ENCODE data around the gene KLHL6.
"Not testable (repeated sequence)": the region's sequence is repeated elsewhere in the genome, so short reads cannot be mapped to it uniquely, and the experiment has no call there.

KLHL6 gene

DNA sequence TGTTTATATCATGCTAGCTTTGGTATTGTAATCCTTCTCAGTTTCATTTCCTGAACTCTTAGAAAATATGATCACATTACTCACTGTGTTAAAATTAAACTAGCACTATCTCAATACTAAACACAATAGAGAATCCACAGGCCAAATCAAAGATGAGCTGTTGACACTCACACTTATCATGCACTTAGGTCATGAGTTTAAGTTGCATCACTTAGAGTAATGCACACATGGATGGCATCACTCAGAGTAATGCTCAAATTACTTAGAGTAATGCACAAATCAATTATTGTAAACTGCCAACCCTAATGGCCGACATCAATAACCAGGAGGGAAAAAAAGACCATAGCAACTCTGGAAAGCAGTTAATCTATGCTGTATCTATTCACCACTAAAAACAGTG, 87.1 kb downstream of the KLHL6 start:
- TF ChIP-seq, protein P1, sequence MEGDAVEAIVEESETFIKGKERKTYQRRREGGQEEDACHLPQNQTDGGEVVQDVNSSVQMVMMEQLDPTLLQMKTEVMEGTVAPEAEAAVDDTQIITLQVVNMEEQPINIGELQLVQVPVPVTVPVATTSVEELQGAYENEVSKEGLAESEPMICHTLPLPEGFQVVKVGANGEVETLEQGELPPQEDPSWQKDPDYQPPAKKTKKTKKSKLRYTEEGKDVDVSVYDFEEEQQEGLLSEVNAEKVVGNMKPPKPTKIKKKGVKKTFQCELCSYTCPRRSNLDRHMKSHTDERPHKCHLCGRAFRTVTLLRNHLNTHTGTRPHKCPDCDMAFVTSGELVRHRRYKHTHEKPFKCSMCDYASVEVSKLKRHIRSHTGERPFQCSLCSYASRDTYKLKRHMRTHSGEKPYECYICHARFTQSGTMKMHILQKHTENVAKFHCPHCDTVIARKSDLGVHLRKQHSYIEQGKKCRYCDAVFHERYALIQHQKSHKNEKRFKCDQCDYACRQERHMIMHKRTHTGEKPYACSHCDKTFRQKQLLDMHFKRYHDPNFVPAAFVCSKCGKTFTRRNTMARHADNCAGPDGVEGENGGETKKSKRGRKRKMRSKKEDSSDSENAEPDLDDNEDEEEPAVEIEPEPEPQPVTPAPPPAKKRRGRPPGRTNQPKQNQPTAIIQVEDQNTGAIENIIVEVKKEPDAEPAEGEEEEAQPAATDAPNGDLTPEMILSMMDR (IDR thresholded peaks at IDR 0.05; ENCODE audit: low read depth, low read length), result no peak
- no peak overlapping the region for H3K4me3 ChIP-seq (ENCODE audit: low read depth, low read length)

DNA sequence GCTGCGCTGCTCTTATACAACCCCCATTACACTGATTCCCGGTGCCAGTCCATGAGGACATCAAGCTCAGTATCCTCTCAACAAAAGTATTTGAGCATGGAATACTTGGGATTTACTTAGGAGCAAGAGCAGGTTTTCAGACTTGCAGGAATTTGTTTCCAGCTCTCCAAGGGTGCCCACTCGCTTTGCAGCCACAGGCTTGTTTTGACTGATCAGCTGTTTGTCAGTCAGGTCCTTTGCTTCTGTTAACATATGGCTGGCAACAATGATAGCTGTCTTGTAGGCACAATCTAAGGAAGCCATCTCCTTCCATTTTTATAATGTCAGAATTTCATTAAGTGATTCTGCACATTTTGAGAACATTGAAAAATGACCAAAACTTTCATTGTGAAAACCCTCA, 88.9 kb downstream of the KLHL6 start:
- TF ChIP-seq, protein P1 (IDR thresholded peaks at IDR 0.05; ENCODE audit: low read depth, low read length), result no peak
- H3K4me3 ChIP-seq (ENCODE audit: low read depth, low read length), result no peak overlapping the region

DNA sequence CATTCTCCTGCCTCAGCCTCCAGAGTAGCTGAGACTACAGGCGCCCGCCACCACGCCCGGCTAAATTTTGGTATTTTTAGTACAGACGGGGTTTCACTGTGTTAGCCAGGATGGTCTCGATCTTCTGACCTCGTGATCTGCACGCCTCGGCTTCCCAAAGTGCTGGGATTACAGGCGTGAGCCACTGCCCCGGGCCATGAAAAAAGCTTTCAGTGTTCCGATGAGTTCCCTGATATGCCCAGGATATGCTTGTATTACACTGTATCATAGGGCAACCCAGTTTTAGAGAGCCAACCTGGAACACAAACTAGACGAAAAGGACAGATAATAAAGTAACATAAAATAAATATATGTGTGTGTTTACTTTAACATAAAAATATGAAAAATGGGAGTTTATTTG, 89.8 kb downstream of the KLHL6 start:
- H3K4me3 ChIP-seq (ENCODE audit: low read depth, low read length), result not testable (repeated sequence)

DNA sequence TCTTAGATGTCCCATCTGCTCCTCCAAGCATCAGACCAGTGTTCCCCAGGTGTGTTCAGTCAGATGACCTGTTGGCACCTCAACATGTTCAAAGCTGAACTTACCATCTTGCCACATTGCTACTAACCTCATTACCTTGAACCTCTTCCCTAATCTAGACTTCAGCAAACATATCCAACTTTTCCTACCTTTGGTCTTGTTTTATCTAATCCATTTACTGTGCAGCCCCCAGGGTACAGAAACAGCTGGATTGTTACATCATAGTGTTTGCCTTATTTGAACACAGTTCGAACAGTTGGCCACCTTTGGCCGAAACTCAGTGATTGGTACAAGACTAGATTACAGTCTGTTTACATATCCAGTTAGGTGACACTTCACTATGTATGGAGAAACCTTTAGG, 91.0 kb downstream of the KLHL6 start:
- H3K4me3 ChIP-seq (ENCODE audit: low read depth, low read length), result no peak overlapping the region
- TF ChIP-seq, protein P1 (IDR thresholded peaks at IDR 0.05; ENCODE audit: low read depth, low read length), result no peak

DNA sequence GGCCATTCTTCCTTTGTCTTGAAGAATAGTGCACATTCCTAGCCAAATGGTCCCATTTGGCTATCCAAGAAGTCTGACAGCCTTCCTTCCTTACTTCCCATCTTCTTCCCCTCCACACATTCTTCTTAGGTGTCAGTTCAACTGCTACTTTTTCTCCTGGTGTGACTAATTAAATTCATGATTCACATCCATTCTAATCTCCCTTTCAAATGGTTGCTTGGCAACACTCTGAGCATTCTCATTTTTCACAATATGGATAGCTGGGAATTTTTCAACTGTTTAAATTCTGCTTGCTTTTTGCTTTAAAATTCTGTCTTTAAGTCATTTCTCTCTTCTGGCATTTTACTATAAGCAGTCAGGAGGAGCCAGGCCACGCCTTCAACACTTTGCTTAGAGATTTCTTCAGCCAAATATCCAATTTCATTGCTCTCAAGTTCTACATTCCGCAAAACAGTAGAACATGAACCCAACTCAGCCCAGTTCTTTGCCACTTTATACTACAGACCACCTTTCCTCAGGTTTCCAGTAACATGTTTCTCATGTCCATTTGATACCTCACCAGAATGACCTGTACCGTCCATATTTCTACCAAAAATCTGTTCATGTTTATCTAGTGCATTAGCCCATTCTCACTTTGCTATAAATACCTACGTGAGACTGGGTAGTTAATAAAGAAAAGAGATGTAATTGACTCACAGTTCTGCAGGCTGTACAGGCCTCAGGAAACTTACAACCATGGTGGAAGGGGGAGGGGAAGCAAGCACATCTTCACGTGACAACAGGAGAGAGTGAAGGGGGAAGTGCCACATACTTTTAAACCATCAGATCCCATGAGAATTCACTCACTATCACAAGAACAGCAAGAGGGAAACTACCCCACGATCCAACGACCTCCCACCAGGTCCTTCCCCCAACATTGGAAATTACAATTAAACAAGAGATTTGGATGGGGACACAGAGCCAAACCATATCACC, 95.1 kb downstream of the KLHL6 start:
- no peak overlapping the region for H3K4me3 ChIP-seq (ENCODE audit: low read depth, low read length)
- TF ChIP-seq, protein P1 (IDR thresholded peaks at IDR 0.05; ENCODE audit: low read depth, low read length), result no peak

DNA sequence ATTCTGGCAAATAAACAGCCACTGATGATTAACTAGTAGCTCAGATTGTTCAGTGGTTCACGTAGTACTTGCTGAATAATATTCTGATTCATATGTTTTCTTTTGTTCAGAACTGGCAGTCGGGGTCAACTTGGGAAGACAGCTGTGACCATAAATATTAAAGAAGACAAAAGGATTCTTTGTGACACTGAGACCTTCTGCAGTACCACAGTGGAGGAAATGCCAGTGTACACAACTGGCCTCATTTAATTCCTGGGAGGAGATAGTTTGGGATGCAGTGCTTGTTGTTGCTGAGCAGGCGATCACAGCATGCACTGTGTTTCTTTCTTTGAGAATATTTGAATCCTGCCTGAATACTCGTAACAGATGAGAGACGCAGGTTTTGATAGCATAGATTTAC, 100.4 kb downstream of the KLHL6 start:
- TF ChIP-seq, protein P1 (IDR thresholded peaks at IDR 0.05; ENCODE audit: low read depth, low read length), result no peak
- H3K4me3 ChIP-seq (ENCODE audit: low read depth, low read length), result no peak overlapping the region

DNA sequence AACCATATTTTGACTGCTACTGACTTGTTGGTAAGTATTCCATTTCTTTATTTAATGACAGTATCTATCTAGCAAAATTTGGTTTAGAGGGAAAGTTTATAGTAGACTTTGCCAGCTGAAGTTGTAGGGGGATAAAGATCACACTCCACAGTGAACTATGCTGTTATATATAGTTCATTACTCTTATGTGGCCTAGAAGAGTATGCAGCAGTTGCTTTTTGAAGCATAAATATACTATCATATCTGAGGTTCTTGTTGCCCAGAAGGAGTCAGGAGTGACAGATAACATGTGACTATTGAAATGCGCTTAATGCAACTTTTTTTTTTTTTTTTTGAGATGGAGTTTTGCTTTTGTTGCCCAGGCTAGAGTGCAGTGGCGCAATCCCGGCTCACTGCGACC, 101.4 kb downstream of the KLHL6 start:
- H3K4me3 ChIP-seq (ENCODE audit: low read depth, low read length), result no peak overlapping the region
- TF ChIP-seq, protein P1 (IDR thresholded peaks at IDR 0.05; ENCODE audit: low read depth, low read length), result no peak

All from WI38 (cell line).